NT2/D1 (cell line): ENCODE results near the gene NPIPB12.
"Not testable (repeated sequence)": the region's sequence is repeated elsewhere in the genome, so short reads cannot be mapped to it uniquely, and the experiment has no call there.

Experiments
- DNase-seq: peaks from one replicate; pipeline ENCODE4 v3.0.0-alpha.2; 2011; ENCODE audit warnings: low read depth, low spot score
- H3K27me3 ChIP-seq: 2 replicates; pipeline ENCODE4 v1.6.0; 2011; ENCODE audit warnings: mild to moderate bottlenecking; ENCODE audit not compliant: insufficient read length, insufficient read depth
- H3K36me3 ChIP-seq: 2 replicates; pipeline ENCODE4 v1.6.1; 2011; ENCODE audit warnings: mild to moderate bottlenecking, low read length, mixed read lengths; ENCODE audit not compliant: insufficient read depth, insufficient read length
- H3K4me1 ChIP-seq: 2 replicates; pipeline ENCODE4 v1.5.1; 2011; ENCODE audit not compliant: insufficient read depth, insufficient read length
- H3K4me3 ChIP-seq: 2 replicates; pipeline ENCODE4 v1.5.1; 2011; ENCODE audit warnings: low read depth; ENCODE audit not compliant: insufficient read length
- H3K9ac ChIP-seq: 2 replicates; pipeline ENCODE4 v1.6.0; 2011; ENCODE audit warnings: low read depth; ENCODE audit not compliant: insufficient read length
- H3K9me3 ChIP-seq: 2 replicates; pipeline ENCODE4 v1.5.1; 2011; ENCODE audit warnings: mild to moderate bottlenecking, low read length; ENCODE audit not compliant: insufficient read depth

The NPIPB12 gene

DNA sequence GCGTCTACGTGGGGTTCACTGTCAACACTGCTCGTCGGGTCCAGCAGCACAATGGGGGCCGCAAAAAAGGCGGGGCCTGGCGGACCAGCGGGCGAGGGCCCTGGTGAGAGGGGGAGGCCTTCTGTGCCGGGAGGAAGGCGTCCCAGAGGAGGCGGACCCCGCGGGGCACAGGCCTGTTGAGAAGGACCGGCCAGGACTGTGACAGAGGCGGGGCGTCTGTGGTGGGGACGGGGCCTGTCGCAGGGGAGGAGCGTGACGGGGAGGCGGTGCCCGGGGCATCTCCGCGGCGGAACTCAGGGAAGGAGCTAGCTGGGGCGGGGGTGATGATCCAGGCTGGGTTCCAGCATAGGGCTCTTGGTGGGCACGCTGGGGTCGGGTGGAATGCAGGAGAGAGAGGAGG lies 51.4 kb downstream of the NPIPB12 start:
- not testable (repeated sequence) for DNase-seq, H3K9ac ChIP-seq, H3K4me1 ChIP-seq, H3K27me3 ChIP-seq, H3K36me3 ChIP-seq, H3K4me3 ChIP-seq, H3K9me3 ChIP-seq

DNA sequence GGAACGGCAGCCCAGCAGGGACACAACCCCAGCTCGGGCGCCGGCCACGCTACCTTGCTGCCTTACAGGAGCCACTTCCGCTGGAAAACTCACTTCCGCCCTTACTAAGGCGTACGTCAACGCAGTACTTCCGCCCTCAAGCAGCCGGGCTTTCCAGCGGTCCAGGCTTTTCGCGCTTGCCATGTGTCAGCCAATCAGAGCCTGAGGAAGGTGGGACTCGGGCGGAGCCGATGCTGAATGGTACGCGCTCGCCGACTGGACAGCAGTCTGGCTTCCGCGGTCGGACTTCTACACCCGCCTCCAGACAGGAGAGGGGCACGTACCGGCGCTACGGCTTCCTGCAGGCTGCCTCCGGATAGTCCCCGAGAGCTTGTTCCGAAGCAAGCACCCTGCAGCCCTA lies 51.9 kb downstream of the NPIPB12 start, which contains the start of the genes BOLA2 and SLX1B:
BOLA2 (minus strand) TSS at position 83 of the 400 bp plus-strand sequence. CDS start 98 bp downstream, outside the sequence.
SLX1B (plus strand) TSS at position 265 of the 400 bp plus-strand sequence.
- H3K4me3 ChIP-seq, H3K36me3 ChIP-seq, H3K4me1 ChIP-seq, H3K27me3 ChIP-seq, DNase-seq, H3K9ac ChIP-seq, H3K9me3 ChIP-seq: not testable (repeated sequence)

DNA sequence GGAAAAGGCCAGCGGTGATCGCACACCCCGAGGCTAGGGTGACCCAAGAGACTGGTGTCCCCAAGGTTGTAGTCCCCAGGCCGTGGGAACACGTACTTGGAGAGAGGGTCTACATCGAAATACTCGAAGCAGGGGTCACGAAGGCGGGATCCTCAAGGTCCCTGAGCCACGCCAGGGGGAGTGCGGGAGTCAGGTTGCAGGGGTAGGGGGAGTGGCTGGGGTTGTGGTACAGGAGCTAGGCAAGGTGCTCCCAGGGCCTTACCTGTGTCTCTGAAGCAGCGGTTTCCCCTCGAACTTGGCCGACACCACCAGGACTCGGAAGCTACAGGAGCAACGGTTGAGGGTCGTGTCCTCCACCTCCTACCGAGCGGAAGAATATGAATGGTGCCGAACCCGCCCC lies 52.5 kb downstream of the NPIPB12 start:
- not testable (repeated sequence) for DNase-seq, H3K4me3 ChIP-seq, H3K4me1 ChIP-seq, H3K36me3 ChIP-seq, H3K9ac ChIP-seq, H3K27me3 ChIP-seq, H3K9me3 ChIP-seq
